ENCODE results near the gene BATF3.
"Not testable (repeated sequence)": the region's sequence is repeated elsewhere in the genome, so short reads cannot be mapped to it uniquely, and the experiment has no call there.

BATF3 gene

DNA sequence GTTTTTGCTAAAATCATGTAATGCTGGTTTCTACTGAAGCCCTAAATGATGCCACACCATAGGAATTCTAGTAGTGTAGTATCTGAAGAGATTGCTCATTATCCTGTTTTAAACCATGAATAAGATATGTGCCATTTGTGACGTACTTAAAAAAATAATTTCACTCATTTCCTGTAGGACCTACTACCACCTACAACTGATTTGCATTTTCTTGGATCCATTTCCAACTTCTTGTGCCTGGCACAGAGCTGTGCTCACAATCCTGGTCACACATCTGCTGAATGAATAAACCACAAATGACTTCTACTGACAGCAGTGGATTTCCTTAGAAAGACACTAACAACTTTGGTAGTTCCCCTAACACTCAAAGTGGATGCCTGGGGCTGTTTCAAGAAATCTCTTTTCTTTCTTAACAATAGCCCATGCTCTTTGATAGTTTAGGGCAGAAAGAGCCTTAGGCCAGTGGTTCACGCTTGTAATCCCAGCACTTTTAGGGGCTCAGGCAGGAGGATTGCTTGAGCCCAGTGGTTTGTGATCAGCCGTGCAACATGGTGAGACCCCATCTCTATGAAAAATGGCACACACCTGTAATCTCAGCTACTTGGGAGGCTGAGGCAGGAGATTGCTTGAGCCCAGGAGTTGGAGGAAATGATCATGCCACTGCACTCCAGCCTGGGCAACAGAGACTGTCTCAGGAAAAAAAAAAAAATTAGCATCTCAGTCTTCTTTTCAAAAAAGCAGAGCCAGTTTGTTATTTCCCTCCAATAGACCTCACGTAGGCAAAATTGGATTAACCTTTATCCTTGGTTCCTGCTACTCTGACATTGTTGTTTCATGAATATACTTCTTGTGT is 13.0 kb upstream of the BATF3 start:
- TF ChIP-seq Cebpa-rat (IDR thresholded peaks at IDR 0.05): no peak

DNA sequence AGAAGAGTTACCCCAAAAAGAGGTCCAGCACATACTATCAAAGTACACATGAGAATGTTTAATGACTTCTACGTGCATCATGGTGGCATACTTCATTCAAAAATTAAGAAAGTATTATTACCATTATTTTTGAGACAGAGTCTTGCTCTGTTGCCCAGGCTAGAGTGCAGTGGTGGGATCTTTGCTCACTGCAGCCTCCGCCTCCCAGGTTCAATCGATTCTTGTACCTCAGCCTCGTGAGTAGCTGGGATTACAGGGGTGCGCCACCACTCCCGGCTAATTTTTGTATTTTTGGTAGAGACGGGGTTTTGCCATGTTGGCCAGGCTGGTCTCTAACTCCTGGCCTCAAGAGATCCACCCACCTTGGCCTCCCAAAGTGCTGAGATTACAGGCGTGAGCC is 12.3 kb upstream of the BATF3 start:
- not testable (repeated sequence) for H3K9ac ChIP-seq, H4K20me1 ChIP-seq, H3K4me3 ChIP-seq, H3K27ac ChIP-seq, H3K36me3 ChIP-seq, H3K9me3 ChIP-seq, H3K4me1 ChIP-seq, H3K27me3 ChIP-seq, H3K4me2 ChIP-seq

More for the DNA sequence above, 13.0 kb upstream of the BATF3 start:
- peaks cover 8% of the 10 kb centered on the region for H3K4me1 ChIP-seq
- no peak overlapping the region for H3K4me3 ChIP-seq
- H3K36me3 ChIP-seq: no peaks in the 10 kb centered on the region
- no peak overlapping the region for H3K4me2 ChIP-seq
- no peak overlapping the region for H3K9ac ChIP-seq
- H3K9me3 ChIP-seq: no peaks in the 10 kb centered on the region
- no peaks in the 10 kb centered on the region for H4K20me1 ChIP-seq
- no peak overlapping the region for H3K27ac ChIP-seq
- no peaks in the 10 kb centered on the region for H3K27me3 ChIP-seq

- no peak for TF ChIP-seq Cebpa-rat (IDR thresholded peaks at IDR 0.05)
- no peaks in the 10 kb centered on the region for H3K36me3 ChIP-seq
- no peaks in the 10 kb centered on the region for H3K27me3 ChIP-seq
- H3K27ac ChIP-seq: no peak overlapping the region
- H4K20me1 ChIP-seq: no peaks in the 10 kb centered on the region
- H3K9ac ChIP-seq: no peak overlapping the region
- H3K4me1 ChIP-seq: peaks cover 8% of the 10 kb centered on the region
- H3K4me3 ChIP-seq: no peak overlapping the region
- no peaks in the 10 kb centered on the region for H3K9me3 ChIP-seq
- 0 out of 2 replicates have a peak overlapping the region, but pooled peaks have one; percentile 4 for H3K4me2 ChIP-seq
Measured at GRCh38 chr1:212710566-212710965, 10.9 kb upstream of the BATF3 start.

DNA sequence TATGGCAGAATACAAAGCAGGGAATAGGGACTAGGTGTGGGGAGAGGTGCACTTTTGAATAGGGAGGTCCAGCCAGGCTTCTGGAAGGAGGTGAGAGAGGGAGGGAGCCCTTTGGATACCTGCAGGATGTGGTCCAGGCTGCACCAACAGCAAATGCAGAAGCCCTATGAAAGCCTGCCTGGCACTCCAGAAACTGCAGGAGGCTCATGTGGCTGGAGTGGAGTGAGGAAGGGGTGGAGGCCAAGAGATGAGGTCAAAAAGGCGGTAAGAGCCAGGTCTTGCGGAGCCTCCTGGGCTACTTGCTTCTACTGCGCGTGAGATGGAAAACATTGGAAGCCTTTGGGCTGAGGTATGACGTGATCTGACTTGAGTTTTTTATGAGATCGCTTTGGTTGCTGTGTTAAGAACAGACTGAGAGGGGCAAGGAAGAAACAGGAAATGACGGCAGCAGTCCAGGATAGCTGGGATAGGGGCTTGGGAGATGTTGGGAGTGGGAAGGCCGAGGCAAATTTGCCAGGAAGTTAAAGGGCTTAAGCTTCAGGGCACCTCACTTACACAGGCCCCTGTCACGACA is 4.4 kb upstream of the BATF3 start:
- no peak overlapping the region for H3K27ac ChIP-seq
- no peaks in the 10 kb centered on the region for H3K27me3 ChIP-seq
- TF ChIP-seq Cebpa-rat (IDR thresholded peaks at IDR 0.05): no peak
- no peak overlapping the region for H3K9ac ChIP-seq
- H3K9me3 ChIP-seq: no peaks in the 10 kb centered on the region
- H3K4me3 ChIP-seq: no peak overlapping the region
- peaks cover 24% of the 10 kb centered on the region for H3K4me1 ChIP-seq
- H3K36me3 ChIP-seq: no peaks in the 10 kb centered on the region
- H3K4me2 ChIP-seq: no peak overlapping the region
- H4K20me1 ChIP-seq: no peaks in the 10 kb centered on the region

GRCh38 chr1:212702672-212703071 is 3.0 kb upstream of the BATF3 start:
- Histone ChIP-seq H3K4me3 (no peak overlapping the region), H3K9me3 (no peaks in the 10 kb centered on the region), H3K4me1 (peaks cover 37% of the 10 kb centered on the region), H3K27me3 (no peaks in the 10 kb centered on the region), H3K9ac (no peak overlapping the region), H3K27ac (no peak overlapping the region), H4K20me1 (no peaks in the 10 kb centered on the region), H3K4me2 (no peak overlapping the region), H3K36me3 (no peaks in the 10 kb centered on the region)
- no peak for TF ChIP-seq Cebpa-rat (IDR thresholded peaks at IDR 0.05)

GRCh38 chr1:212701910-212702309 is 2.3 kb upstream of the BATF3 start:
- Histone ChIP-seq H3K4me3 (no peak overlapping the region), H3K27ac (no peak overlapping the region), H4K20me1 (no peaks in the 10 kb centered on the region), H3K27me3 (no peaks in the 10 kb centered on the region), H3K4me2 (peak overlapping the region; percentile 98), H3K36me3 (no peaks in the 10 kb centered on the region), H3K9me3 (no peaks in the 10 kb centered on the region), H3K9ac (no peak overlapping the region), H3K4me1 (peaks cover 37% of the 10 kb centered on the region)
- no peak for TF ChIP-seq Cebpa-rat (IDR thresholded peaks at IDR 0.05)

DNA sequence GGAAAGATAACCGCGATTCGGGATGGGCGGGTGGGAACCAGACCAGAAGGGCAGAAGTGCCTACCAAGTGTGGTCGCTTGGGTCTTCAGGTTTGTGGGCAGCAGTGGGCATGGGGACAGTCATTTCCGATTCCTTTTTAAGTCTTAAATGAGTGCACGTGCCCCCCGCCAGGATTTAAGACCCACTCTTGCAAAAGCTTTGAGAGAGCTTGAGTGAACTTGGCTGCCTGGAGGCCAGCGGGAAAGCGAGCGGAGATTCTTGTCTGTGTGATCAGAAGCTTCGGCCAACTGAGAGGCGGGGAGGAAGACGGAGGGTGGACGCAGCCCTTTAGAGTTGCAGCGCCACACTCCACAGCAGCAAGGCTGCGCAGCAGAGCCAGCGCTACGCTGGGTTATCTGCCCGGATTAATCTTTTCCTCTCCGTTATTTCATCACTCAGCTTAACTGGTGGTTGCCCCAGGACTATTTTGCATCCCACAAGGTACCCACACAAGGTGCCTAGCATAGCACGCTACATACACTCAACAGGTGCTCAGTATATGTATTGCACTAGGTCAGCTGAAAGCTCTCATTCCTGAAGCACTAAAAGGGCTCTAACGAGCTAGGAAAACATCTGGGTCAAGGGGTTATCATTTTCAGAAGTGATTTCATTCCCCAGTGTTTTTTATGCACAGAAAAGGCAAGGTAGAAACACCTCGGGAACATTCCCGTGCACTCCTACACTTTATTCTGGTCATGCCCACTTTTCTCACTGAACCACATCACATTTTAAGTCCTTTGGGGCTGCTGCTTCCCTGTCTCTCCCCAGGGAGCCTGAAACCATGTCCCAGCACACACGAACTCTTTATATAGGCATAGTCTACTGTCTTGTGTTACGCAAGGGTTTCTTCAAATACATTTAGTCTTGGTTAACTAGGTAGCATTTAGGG is 1.5 kb upstream of the BATF3 start:
- Histone ChIP-seq H3K36me3 (no peaks in the 10 kb centered on the region), H3K4me3 (peak overlapping the region; percentile 74), H3K4me2 (peak overlapping the region; percentile 98), H3K9me3 (no peaks in the 10 kb centered on the region), H3K4me1 (peaks cover 37% of the 10 kb centered on the region), H4K20me1 (no peaks in the 10 kb centered on the region), H3K27ac (no peak overlapping the region), H3K9ac (no peak overlapping the region), H3K27me3 (no peaks in the 10 kb centered on the region)
- TF ChIP-seq Cebpa-rat (IDR thresholded peaks at IDR 0.05): peak; percentile 95

GRCh38 chr1:212700223-212700891 is 717 bp upstream of the BATF3 start:
- Histone ChIP-seq H3K36me3 (peaks cover 4% of the 10 kb centered on the region; the same call in 1 of the 2 replicates), H3K9ac (peak overlapping the region; percentile 66), H3K9me3 (no peaks in the 10 kb centered on the region), H3K4me3 (peak overlapping the region; percentile 74), H3K27ac (peak overlapping the region; percentile 51; the same call in 1 of the 2 replicates), H3K4me2 (peak overlapping the region; percentile 98), H3K27me3 (no peaks in the 10 kb centered on the region), H4K20me1 (no peaks in the 10 kb centered on the region), H3K4me1 (peaks cover 37% of the 10 kb centered on the region)
- no peak for TF ChIP-seq Cebpa-rat (IDR thresholded peaks at IDR 0.05)

DNA sequence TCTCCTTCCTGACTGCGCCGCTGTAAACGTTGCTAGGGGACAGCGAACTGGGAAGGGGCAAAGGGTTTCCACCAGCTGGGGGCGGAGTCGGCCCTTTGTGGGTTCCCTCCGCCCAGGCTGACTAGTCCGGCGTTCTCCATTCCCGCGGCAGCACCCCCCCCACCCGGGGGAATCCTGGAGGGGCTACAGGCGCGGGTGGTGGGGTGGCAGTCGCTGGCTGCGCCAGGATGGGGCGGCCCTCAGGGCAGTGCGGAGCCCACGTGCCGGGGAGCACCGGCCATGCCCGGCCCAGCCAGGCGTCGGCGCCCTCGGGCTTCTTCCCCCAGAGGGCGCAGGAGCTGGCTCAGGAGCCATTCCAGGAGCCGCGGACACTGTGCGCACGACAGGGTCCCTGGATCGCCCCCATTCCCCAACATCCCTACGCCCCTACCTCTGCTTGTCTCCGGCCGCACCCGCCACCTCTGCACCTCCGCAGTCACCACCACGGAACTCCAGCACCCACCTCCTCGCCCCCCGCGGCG is 476 bp downstream of the BATF3 start:
- peaks cover 37% of the 10 kb centered on the region for H3K4me1 ChIP-seq
- H3K9ac ChIP-seq: peak overlapping the region; percentile 63; the same call in 1 of the 2 replicates
- H3K36me3 ChIP-seq: peaks cover 4% of the 10 kb centered on the region; the same call in 1 of the 2 replicates
- H4K20me1 ChIP-seq: no peaks in the 10 kb centered on the region
- TF ChIP-seq Cebpa-rat (IDR thresholded peaks at IDR 0.05): no peak
- peak overlapping the region; percentile 3; the same call in 1 of the 2 replicates for H3K27ac ChIP-seq
- peak overlapping the region; percentile 98 for H3K4me2 ChIP-seq
- peak overlapping the region; percentile 74 for H3K4me3 ChIP-seq
- no peaks in the 10 kb centered on the region for H3K27me3 ChIP-seq
- H3K9me3 ChIP-seq: no peaks in the 10 kb centered on the region

All from BLaER1 (cell line).